NCI-H510A (cell line): ENCODE measurements around the gene PGPEP1.
A peak's percentile ranks its signal among the peaks of the same experiment; 100 is the strongest.
"Not testable (repeated sequence)": the region's sequence is repeated elsewhere in the genome, so short reads cannot be mapped to it uniquely, and the experiment has no call there.

Experiments used
- DNase-seq: peaks from one replicate; lab custom pipeline; 2025; lab: John Stamatoyannopoulos, UW

PGPEP1 gene

GRCh38 chr19:18364277-18364825 lies 24.0 kb downstream of the PGPEP1 start:
- not testable (repeated sequence) for DNase-seq

- DNase-seq, result peak; percentile 76
Measured at GRCh38 chr19:18364826-18365528, 24.6 kb downstream of the PGPEP1 start.

GRCh38 chr19:18366021-18366435 lies 25.6 kb downstream of the PGPEP1 start:
- no peak for DNase-seq

- DNase-seq, result no peak
Measured at GRCh38 chr19:18368504-18369222, 28.3 kb downstream of the PGPEP1 start.

- DNase-seq, result no peak
Measured at GRCh38 chr19:18373407-18373891, 33.1 kb downstream of the PGPEP1 start.

GRCh38 chr19:18373892-18374629 lies 33.7 kb downstream of the PGPEP1 start:
- DNase-seq, result peak; percentile 71

GRCh38 chr19:18377026-18377425 lies 36.6 kb downstream of the PGPEP1 start:
- no peak for DNase-seq

GRCh38 chr19:18379803-18380747 lies 39.7 kb downstream of the PGPEP1 start:
- peak; percentile 75 for DNase-seq

- no peak for DNase-seq
Measured at GRCh38 chr19:18380843-18381242, 40.4 kb downstream of the PGPEP1 start.

GRCh38 chr19:18383622-18384021 lies 43.2 kb downstream of the PGPEP1 start:
- not testable (repeated sequence) for DNase-seq

GRCh38 chr19:18384775-18385174 lies 44.4 kb downstream of the PGPEP1 start:
- DNase-seq, result no peak

GRCh38 chr19:18385359-18385674 lies 44.9 kb downstream of the PGPEP1 start:
- DNase-seq, result no peak

- no peak for DNase-seq
Measured at GRCh38 chr19:18385675-18386542, 45.5 kb downstream of the PGPEP1 start, which contains the start of gene GDF15. Gene GDF15 (plus strand): TSS chr19:18386158. CDS start chr19:18386190, 32 bp downstream.

GRCh38 chr19:18386543-18387271 lies 46.3 kb downstream of the PGPEP1 start:
- DNase-seq, result no peak

GRCh38 chr19:18388100-18388959 lies 47.9 kb downstream of the PGPEP1 start:
- DNase-seq, result peak; percentile 85

- no peak for DNase-seq
Measured at GRCh38 chr19:18388960-18389725, 48.7 kb downstream of the PGPEP1 start.

- DNase-seq, result no peak
Measured at GRCh38 chr19:18389726-18390064, 49.3 kb downstream of the PGPEP1 start.
